Gastrocnemius medialis (tissue), 4 donors: Measurements from ENCODE around the gene HOATZ. TPM values are rescaled to one million over a fixed set of nuclear protein-coding genes. Genes with fewer than 3 reads are reported as not detected.

Experiments used
- ATAC-seq, 2 donors: fragments of 150-250 bp; one replicate each; pipeline ENCODE4 v1.9.1; 2016
- DNase-seq, 2 donors: peaks; one replicate each; pipeline ENCODE4 v3.0.0-alpha.2; 2019
- H3K27ac ChIP-seq, 4 donors: fragments of 200-600 bp; sonication (generic); 1 replicate in 1 of 4; 2 replicates in 3 of 4; pipeline ENCODE4 v1.5.1; 2016 to 2018; ENCODE audit warnings: mild to moderate bottlenecking in 2 of 4, moderate library complexity in 1 of 4
- H3K27me3 ChIP-seq, 3 donors: fragments of 200-600 bp; sonication (generic) in 2 of 3; 1 replicate in 1 of 3; 2 replicates in 2 of 3; pipeline versions ENCODE4 v1.5.1 to v1.6.0; 2016 to 2019; ENCODE audit warnings: mild to moderate bottlenecking in 1 of 3, moderate library complexity in 1 of 3
- H3K36me3 ChIP-seq, 2 donors: fragments of 200-600 bp; sonication (generic) in 1 of 2; one replicate each; pipeline ENCODE4 v1.5.1; 2017 to 2018
- H3K4me1 ChIP-seq, 2 donors: fragments of 200-600 bp; sonication (generic) in 1 of 2; one replicate each; pipeline ENCODE4 v1.5.1; 2016 to 2017; ENCODE audit warnings: mild to moderate bottlenecking in 2 of 2
- H3K4me3 ChIP-seq, 4 donors: fragments of 200-600 bp; sonication (generic) in 3 of 4; 1 replicate in 1 of 4; 2 replicates in 3 of 4; pipeline ENCODE4 v1.5.1; 2016 to 2019; ENCODE audit warnings: mild to moderate bottlenecking in 2 of 4
- H3K9me3 ChIP-seq, 3 donors: fragments of 200-600 bp; sonication (generic) in 2 of 3; 1 replicate in 1 of 3; 2 replicates in 2 of 3; pipeline ENCODE4 v1.5.1; 2016 to 2019
- CTCF ChIP-seq, 5 experiments: fragments of 450-650 bp in 3 of 5; fragments of 200-600 bp in 2 of 5; sonication (generic) in 2 of 5; IDR thresholded peaks in 4 of 5; conservative IDR thresholded peaks in 1 of 5; 1 replicate in 4 of 5; 2 replicates in 1 of 5; pipeline ENCODE4 v1.5.1; 2016 to 2019; ENCODE audit warnings: antibody characterized with exemption in 5 of 5, mild to moderate bottlenecking in 3 of 5, moderate library complexity in 3 of 5
- POLR2A ChIP-seq, 2 donors: fragments of 450-650 bp; IDR thresholded peaks; one replicate each; pipeline ENCODE4 v1.6.1; 2017; ENCODE audit warnings: antibody characterized with exemption in 2 of 2, mild to moderate bottlenecking in 2 of 2, moderate library complexity in 2 of 2
- in situ Hi-C, 4 donors: fragments of 200-750 bp; cut with MboI; loops; one replicate each; pipeline versions ENCODE4 v1.15.0 to v1.8.0; 2017; ENCODE audit warnings: low sequenced_read_pairs in 4 of 4
- intact Hi-C: fragments of 100-400 bp; cut with DNase I; formaldehyde crosslinking; loops from one replicate; pipeline ENCODE4 v1.15.1; 2023; ENCODE audit warnings: low total_unique reads
- total RNA-seq, 4 donors: library from RNA; depleted of rRNA; stranded (reverse); fragments of >200 nt; gene quantifications; one replicate each; pipeline versions ENCODE4 v1.1.0 to v1.2.3, GENCODE V29; 2016

Gene HOATZ
- total RNA-seq, 4 donors from 2014 or later, result not detected

- intact Hi-C loops (no loop called here), in situ Hi-C loops (no loop called here)
Observed at GRCh38 chr11:111550258-111550657, 35.7 kb downstream of the HOATZ start.

GRCh38 chr11:111554532-111554931 is 40.0 kb downstream of the HOATZ start:
- in situ Hi-C loops (no loop called here), intact Hi-C loops (no loop called here)
- H3K4me3 ChIP-seq, result no peak overlapping the region
- H3K27ac ChIP-seq, result no peak overlapping the region
- ATAC-seq, result no peak
- no peaks in the 10 kb centered on the region for H3K9me3 ChIP-seq
- H3K36me3 ChIP-seq, result no peaks in the 10 kb centered on the region
- peaks cover 0 to 2% of the 10 kb centered on the region in 2 donors for H3K4me1 ChIP-seq
- TF ChIP-seq CTCF (IDR thresholded peaks at IDR 0.05 in 4 of 5, conservative IDR thresholded peaks at IDR 0.05 in 1 of 5) (no peak), POLR2A (IDR thresholded peaks at IDR 0.05) (no peak)
- H3K27me3 ChIP-seq, result no peaks in the 10 kb centered on the region
- no peak for DNase-seq

More at GRCh38 chr11:111550258-111550657, 35.7 kb downstream of the HOATZ start:
- ATAC-seq, result no peak
- Histone ChIP-seq H3K4me1 (peaks cover 14 to 16% of the 10 kb centered on the region in 2 donors), H3K27me3 (no peaks in the 10 kb centered on the region), H3K4me3 (no peak overlapping the region), H3K27ac (no peak overlapping the region), H3K9me3 (no peaks in the 10 kb centered on the region), H3K36me3 (no peaks in the 10 kb centered on the region)
- no peak for DNase-seq
- no peak for TF ChIP-seq CTCF (IDR thresholded peaks at IDR 0.05 in 4 of 5, conservative IDR thresholded peaks at IDR 0.05 in 1 of 5)
- no peak for TF ChIP-seq POLR2A (IDR thresholded peaks at IDR 0.05)

GRCh38 chr11:111555255-111555654 is 40.7 kb downstream of the HOATZ start:
- H3K27ac ChIP-seq, result no peak overlapping the region
- no peak overlapping the region for H3K4me3 ChIP-seq
- ATAC-seq, result no peak
- no peak for DNase-seq
- H3K4me1 ChIP-seq, result no peaks in the 10 kb centered on the region
- no peaks in the 10 kb centered on the region for H3K9me3 ChIP-seq
- intact Hi-C loops, result no loop called here
- no peaks in the 10 kb centered on the region for H3K27me3 ChIP-seq
- no peak for TF ChIP-seq POLR2A (IDR thresholded peaks at IDR 0.05)
- no peak for TF ChIP-seq CTCF (IDR thresholded peaks at IDR 0.05 in 4 of 5, conservative IDR thresholded peaks at IDR 0.05 in 1 of 5)
- no peaks in the 10 kb centered on the region for H3K36me3 ChIP-seq
- in situ Hi-C loops, result no loop called here

GRCh38 chr11:111557425-111558111 is 43.0 kb downstream of the HOATZ start:
- Histone ChIP-seq H3K4me3 (no peak overlapping the region), H3K27me3 (no peaks in the 10 kb centered on the region), H3K27ac (no peak overlapping the region), H3K4me1 (peaks cover 0 to 3% of the 10 kb centered on the region in 2 donors), H3K36me3 (no peaks in the 10 kb centered on the region), H3K9me3 (no peaks in the 10 kb centered on the region)
- ATAC-seq, result no peak
- DNase-seq, result no peak
- intact Hi-C loops, result no loop called here
- in situ Hi-C loops, result no loop called here
- TF ChIP-seq CTCF (IDR thresholded peaks at IDR 0.05 in 4 of 5, conservative IDR thresholded peaks at IDR 0.05 in 1 of 5) (no peak), POLR2A (IDR thresholded peaks at IDR 0.05) (no peak)
